SHP77 treated with DMSO at 0.1 percent for 48 hours (cell line): ENCODE data around the gene CKLF.
"Not testable (repeated sequence)": the region's sequence is repeated elsewhere in the genome, so short reads cannot be mapped to it uniquely, and the experiment has no call there.

ENCODE experiments used
- DNase-seq: peaks from one replicate; lab custom pipeline; 2025; lab: John Stamatoyannopoulos, UW

The CKLF gene

GRCh38 chr16:66543541-66543940 is 8.8 kb upstream of the CKLF start:
- no peak for DNase-seq

DNA sequence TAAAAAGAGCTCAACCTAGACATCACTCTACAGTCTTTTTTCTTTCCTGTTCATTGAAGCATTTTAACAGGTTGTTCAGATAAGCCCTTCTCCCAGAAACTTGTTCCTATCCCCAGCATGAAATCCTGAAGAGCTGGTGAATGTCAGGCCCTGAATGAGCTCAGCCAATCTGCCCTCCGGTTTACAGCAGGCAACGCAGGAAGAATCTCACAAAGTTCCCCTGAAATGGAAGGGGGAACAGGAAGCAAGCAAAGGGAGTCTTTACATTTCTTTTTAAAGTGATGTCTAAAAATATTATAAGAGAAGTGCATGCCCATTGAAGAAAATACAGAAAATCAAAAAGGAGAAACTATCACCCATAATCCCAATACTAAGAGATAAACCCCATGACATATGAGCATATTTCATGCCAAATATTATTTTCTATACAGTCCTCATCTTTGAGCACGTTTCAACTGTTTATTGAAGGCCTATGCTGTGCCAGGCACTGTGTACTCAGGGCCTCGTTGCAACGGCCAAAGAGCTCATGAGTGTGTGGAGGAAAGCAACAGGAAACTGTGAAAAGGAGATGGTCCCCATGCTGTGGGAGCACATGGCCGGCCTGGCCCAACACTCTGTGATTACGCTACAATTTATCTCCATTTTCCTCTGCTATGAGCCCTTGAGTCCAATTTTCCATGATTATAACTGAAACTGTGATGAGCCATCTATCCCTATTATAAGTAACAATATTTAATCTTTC is 8.2 kb upstream of the CKLF start:
- DNase-seq = no peak

- DNase-seq = no peak
Measured at GRCh38 chr16:66547101-66547989, 5.0 kb upstream of the CKLF start.

DNA sequence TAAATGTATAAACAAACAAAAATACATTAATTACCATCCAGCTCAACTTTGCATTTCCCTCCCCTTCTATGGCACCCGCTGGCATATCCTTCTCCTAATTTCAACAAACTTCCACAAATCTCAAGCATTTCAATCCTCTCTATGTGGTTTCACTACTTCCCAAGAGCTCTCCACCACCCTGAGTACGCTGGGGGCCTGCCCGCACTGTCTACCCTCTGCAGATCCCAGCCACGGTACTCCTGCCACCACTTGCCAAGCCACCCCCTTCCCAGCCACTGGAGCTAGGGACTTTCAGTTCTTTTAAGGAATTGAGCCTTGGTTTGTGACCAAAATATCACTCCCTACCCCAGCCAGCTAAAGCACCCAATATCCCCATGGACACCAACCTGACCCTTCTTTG is 4.3 kb upstream of the CKLF start:
- no peak for DNase-seq

- DNase-seq = no peak
Measured at GRCh38 chr16:66548868-66549267, 3.5 kb upstream of the CKLF start.

DNA sequence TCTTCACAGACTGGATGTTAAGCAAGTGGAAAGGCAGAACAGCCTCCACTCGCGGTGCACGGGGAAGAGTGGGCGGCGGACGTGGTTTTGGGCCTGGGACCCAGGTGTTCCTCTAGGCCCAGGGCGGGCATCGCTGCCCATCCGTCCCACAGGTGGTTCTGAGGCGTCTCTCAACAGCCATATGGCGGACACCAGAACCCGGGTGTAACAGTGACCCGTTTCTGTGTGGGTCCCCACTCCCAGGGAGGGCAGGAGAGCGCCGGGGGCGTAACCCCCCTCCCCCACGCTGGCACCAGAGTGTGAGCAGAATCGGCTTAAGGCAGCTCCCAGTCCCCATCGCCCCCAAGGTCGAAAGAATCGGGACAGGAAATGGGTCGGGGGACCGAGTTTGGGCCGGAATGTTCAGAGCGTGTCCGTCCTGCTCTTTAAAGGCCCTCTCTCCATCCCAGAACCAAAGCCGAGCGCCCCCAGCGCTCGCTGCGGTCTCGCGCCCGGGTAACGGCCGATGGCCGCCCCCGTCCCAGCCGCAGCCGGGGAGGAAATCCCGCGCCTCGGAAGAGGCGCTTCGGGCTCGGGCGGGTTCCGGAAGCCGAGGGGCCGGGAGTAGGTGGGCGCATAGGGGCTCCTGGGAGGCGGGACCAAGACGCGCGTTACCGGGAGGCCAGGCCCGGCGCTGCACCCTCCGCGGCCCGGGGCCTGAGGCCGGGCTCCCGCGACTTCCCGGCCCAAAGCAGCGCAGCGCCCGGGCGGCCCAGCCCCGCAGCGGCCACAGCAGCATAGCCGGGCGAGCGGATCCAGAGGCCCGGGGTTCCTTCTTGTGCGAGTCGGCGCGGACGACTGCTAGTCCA is 2.9 kb upstream of the CKLF start, which contains the start of gene TK2:
Gene TK2, minus strand, starts transcription at position 839 of the 848 bp plus-strand sequence. Its CDS starts 61 bp downstream, at position 778.
- DNase-seq = no peak

- DNase-seq = peak; percentile 32
Measured at GRCh38 chr16:66551348-66551759, 1.0 kb upstream of the CKLF start.

DNA sequence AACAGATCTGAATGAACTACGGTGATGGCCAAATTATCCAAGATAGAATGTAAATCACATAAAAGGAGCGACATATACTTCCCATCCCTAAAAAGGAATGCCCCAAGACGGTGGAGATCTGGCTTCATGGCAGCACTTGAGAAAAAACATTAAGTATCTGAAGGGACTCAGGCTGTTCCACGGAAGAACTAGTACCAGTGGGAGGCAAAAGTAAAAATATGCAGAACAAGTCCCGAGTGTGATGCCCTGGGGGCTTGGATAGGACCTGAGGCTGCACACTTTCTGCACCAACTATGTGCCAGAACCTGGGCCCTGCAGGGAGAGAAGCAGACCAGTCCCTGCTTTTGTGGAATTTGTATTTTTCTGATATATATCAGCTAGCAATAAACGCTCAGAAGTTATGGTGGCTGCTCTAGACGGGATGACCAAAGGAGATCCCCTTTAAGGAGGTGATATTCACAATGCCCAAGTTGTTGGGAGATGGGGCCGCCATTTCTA is 539 bp upstream of the CKLF start:
- no peak for DNase-seq

GRCh38 chr16:66553223-66553622 is 847 bp downstream of the CKLF start:
- no peak for DNase-seq

DNA sequence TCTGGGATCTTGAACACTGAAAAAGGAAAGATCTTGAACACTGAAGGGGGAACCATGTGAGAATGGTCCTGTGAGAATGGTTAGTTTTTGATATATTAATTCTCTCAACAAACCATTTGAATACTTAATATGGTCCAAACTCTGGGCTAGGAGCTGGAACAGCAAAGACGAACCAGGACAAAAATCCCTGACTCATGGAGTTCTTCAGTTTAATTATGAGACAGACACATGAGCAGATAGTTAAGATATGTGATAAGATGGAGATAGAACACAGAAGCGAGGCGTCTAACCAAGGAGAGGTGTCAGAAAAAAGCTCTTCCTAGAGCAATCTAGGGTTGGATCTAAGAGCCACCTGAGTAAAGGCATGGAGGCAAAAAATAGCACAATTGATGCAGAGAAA is 1.6 kb downstream of the CKLF start:
- no peak for DNase-seq

- no peak for DNase-seq
Measured at GRCh38 chr16:66554495-66554894, 2.1 kb downstream of the CKLF start.

GRCh38 chr16:66560107-66560506 is 7.7 kb downstream of the CKLF start:
- DNase-seq = no peak

- DNase-seq = no peak
Measured at GRCh38 chr16:66561381-66562080, 9.2 kb downstream of the CKLF start.

- no peak for DNase-seq
Measured at GRCh38 chr16:66562409-66562808, 10.0 kb downstream of the CKLF start.

DNA sequence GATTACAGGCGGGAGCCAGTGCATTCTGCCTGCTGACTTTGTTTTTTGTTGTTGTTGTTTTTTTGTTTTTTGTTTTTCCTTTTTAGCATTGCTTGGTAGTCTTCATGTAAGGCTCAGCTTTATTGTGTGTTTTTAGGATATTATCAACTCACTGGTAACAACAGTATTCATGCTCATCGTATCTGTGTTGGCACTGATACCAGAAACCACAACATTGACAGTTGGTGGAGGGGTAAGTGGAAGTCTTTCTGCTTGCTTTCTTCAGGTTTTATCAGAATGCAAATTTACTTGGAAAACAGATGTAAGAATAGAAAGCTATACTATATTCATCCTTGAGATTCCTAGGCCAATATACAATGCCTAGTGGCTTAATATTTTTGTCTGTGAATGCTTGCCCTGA is 10.6 kb downstream of the CKLF start:
- DNase-seq = no peak

DNA sequence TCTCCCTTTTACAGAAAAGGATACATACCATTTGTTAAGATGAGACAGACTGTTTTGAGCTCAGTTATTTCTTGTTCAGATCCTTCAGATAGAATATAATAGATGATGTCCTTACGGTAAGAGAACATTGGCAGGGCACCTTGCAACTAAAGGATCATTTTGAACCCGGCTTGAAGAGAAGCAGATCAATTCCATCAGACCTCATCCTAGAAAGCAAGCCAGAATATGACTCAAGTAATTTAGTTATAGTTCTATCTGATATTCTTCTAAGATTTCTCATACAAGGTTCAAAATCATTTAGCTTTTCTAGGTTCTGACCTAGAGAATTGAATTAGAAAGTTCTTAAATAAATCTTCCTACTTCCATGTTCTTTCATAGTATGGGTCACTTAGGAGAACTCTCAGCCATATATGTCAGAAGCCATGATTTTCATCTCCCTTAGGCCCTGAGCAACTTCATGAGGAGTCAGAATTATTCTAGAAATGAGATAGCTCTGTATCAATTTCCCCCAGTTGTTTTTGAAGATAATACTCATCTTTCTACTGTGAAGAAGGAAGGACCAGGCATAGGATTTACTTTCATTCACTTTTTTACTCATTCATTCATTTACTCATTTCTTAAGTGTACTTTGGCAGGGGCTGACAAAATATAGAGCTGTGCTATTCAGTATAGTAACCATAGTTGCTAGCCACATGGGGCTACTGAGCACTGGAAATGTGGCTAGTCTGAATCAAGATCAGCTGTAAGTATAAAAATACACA is 11.4 kb downstream of the CKLF start:
- DNase-seq = no peak

- DNase-seq = no peak
Measured at GRCh38 chr16:66566051-66566901, 13.9 kb downstream of the CKLF start, which contains the start of gene CMTM1. TSS of gene CMTM1 (plus strand) at chr16:66566439. CDS start at chr16:66566514, 75 bp downstream.

- DNase-seq = not testable (repeated sequence)
Measured at GRCh38 chr16:66567270-66567669, 14.9 kb downstream of the CKLF start.

DNA sequence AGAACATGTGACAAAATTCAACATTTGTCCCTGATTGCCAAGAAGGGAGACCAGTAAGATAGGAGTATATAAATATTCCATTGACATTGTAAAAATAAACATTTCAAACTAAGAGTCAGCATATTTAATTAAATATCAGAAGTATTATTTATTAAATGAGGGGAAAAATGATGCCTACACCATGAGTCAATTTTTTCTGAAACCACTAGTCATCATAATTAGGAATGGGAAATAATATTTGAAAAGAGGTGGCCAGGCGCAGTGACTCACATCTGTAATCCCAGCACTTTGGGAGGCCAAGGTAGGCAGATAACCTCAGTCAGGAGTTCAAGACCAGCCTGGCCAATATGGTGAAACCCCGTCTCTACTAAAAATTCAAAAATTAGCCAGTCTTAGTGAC is 16.0 kb downstream of the CKLF start:
- no peak for DNase-seq

GRCh38 chr16:66569131-66569530 is 16.8 kb downstream of the CKLF start:
- DNase-seq = no peak
